ENCODE results near the gene EIPR1. TPM values are rescaled to one million over a fixed set of nuclear protein-coding genes. Genes with fewer than 3 reads are reported as not detected.

EIPR1 gene
- total RNA-seq, 4 donors from 2014 or later, result 13.8 to 19.0 (median 15.3) TPM

DNA sequence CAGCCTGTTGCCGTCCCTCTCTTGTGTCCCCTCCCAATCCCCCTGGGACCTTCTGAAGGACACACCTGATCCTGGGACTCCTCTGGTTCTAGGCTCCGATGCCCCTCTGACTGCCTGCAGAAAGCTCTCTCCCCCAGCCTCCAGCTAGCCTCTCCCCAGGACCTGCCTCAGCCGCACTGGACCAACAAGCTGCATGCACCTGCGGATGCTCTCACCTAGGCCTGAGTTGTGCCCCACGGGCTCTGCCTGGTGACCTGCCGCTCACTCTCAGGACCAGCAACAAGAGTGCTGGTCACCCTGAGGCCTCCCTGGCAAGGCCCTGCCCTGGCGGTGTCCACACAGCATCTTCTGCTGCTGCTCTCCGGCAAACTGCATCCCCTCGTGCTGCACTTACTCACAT, 63.0 kb downstream of the EIPR1 start:
- Histone ChIP-seq H3K27ac (replicated peaks in 1 of 4) (no peak overlapping the region), H3K4me1 (peaks cover 0 to 3% (median 0%) of the 10 kb centered on the region in 4 donors), H3K4me3 (no peak overlapping the region), H3K27me3 (no peaks in the 10 kb centered on the region), H3K9me3 (no peaks in the 10 kb centered on the region), H3K36me3 (peaks cover 0 to 8% (median 2%) of the 10 kb centered on the region in 4 donors)
- no peak for DNase-seq (ENCODE audit: extremely low spot score)
- intact Hi-C loops (cut with DNase I), result no loop called here
- WGBS, result 96% methylated on average over 9 of the region's 9 CpGs
- TF ChIP-seq POLR2AphosphoS5 (IDR thresholded peaks at IDR 0.05) (no peak), POLR2A (IDR thresholded peaks at IDR 0.05; ENCODE audit: low read depth) (no peak), EP300 (IDR thresholded peaks at IDR 0.05) (no peak)
- TF ChIP-seq, protein P1, sequence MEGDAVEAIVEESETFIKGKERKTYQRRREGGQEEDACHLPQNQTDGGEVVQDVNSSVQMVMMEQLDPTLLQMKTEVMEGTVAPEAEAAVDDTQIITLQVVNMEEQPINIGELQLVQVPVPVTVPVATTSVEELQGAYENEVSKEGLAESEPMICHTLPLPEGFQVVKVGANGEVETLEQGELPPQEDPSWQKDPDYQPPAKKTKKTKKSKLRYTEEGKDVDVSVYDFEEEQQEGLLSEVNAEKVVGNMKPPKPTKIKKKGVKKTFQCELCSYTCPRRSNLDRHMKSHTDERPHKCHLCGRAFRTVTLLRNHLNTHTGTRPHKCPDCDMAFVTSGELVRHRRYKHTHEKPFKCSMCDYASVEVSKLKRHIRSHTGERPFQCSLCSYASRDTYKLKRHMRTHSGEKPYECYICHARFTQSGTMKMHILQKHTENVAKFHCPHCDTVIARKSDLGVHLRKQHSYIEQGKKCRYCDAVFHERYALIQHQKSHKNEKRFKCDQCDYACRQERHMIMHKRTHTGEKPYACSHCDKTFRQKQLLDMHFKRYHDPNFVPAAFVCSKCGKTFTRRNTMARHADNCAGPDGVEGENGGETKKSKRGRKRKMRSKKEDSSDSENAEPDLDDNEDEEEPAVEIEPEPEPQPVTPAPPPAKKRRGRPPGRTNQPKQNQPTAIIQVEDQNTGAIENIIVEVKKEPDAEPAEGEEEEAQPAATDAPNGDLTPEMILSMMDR (IDR thresholded peaks at IDR 0.05), result no peak

DNA sequence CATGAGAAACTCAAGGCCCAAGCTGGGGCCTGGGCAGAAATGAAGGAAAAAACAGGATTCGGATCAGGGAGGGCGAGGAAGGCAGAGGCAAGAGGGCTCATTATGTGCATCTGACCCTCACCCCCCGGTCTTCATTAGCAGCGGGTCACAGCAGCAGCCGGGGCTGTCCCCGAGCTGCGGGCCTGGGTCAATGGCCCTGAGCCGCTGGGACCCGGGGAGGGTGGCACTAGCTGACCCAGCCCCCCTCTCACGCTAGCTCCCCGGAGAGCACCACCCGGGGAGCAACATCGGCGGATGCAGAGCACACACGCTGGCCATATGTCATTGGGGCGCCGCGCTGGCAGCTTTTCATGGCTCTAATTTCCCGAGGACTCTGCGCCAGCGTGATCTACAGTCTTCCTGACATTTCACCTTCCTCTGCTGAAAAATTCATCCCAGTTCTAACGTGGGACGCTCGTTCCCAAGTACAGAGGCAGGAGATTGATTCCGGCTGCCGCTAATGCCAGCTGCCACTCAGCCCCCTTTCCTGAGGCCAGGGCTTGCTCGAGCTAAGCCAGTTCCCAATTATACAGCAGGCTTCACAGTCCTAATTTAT, 63.7 kb downstream of the EIPR1 start:
- H3K4me1 ChIP-seq, result peaks cover 0 to 3% (median 0%) of the 10 kb centered on the region in 4 donors
- DNase-seq (ENCODE audit: extremely low spot score), result no peak
- no peaks in the 10 kb centered on the region for H3K9me3 ChIP-seq
- H3K27me3 ChIP-seq, result no peaks in the 10 kb centered on the region
- no peak overlapping the region for H3K27ac ChIP-seq (replicated peaks in 1 of 4)
- H3K36me3 ChIP-seq, result peaks cover 0 to 8% (median 2%) of the 10 kb centered on the region in 4 donors
- H3K4me3 ChIP-seq, result no peak overlapping the region
- WGBS, result 73% methylated on average over 25 of the region's 27 CpGs
- TF ChIP-seq, protein P1 (IDR thresholded peaks at IDR 0.05), result no peak
- TF ChIP-seq EP300 (IDR thresholded peaks at IDR 0.05), result no peak
- TF ChIP-seq POLR2A (IDR thresholded peaks at IDR 0.05; ENCODE audit: low read depth), result no peak
- no peak for TF ChIP-seq POLR2AphosphoS5 (IDR thresholded peaks at IDR 0.05)
- intact Hi-C loops (cut with DNase I), result no loop called here

DNA sequence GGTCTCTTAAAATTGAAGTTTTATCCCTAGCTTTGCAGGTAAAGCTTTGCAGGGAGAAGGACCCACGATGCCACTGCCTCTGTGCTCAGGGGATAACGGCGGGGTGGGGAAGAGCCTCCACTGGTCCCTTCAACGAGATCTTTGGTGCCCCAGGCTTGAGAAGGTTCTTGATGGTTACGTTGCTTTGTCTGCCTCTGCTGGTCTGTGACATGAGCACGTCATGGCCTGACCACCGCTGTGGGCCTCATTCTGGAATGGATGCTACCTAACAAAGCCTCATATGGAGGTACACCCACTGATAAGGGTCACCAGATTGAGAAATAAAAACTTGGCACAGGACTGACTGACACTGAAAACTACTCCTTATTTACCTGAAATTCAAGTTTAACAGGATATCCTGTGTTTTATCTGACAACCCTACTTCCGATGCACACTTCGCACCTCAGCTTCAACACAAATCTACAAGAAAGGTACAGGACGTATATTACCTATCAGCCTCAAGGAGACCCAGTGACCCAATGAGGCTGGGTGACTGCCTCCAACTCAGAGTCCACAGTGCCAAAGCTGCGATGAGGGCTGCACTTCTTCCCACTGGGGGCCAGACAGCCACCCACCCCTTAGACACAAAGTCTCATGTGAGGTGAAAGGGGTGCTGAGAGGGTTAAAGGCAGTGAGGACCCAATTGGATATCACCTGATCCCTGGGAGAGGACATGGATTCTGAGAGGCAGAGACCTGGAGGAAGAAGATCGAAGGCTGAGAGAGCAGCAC, 64.9 kb downstream of the EIPR1 start:
- 96% methylated on average over 12 of the region's 12 CpGs for WGBS
- DNase-seq (ENCODE audit: extremely low spot score), result no peak
- Histone ChIP-seq H3K27me3 (no peaks in the 10 kb centered on the region), H3K36me3 (peaks cover 0 to 1% (median 0%) of the 10 kb centered on the region in 4 donors), H3K27ac (replicated peaks in 1 of 4) (no peak overlapping the region), H3K9me3 (no peaks in the 10 kb centered on the region), H3K4me1 (peaks cover 0 to 3% (median 0%) of the 10 kb centered on the region in 4 donors), H3K4me3 (no peak overlapping the region)
- no peak for TF ChIP-seq EP300 (IDR thresholded peaks at IDR 0.05)
- intact Hi-C loops (cut with DNase I), result no loop called here

DNA sequence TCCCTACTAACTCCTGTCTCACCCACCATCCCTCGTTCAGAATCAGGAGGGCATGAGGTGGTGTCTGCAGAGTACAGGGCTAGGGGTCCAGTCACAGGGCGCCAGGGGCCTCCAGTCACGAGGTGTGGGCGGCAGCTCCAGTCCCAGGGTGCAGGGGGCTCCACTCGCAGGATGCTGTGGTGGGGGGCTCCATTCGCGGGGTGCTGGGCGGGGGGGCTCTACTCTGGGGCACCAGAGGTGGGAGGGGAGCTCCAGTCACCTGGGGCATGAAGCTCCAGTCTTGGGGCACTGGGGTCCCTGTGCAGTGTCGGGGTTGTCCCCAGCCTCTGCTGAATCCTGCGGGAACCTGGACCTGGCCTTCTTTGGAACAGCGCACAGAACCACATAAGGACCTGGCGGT, 66.0 kb downstream of the EIPR1 start:
- Histone ChIP-seq H3K4me1 (peaks cover 0 to 3% (median 0%) of the 10 kb centered on the region in 4 donors), H3K27ac (replicated peaks in 1 of 4) (no peak overlapping the region), H3K27me3 (no peaks in the 10 kb centered on the region), H3K9me3 (no peaks in the 10 kb centered on the region), H3K4me3 (no peak overlapping the region), H3K36me3 (no peaks in the 10 kb centered on the region)
- 97% methylated on average over 8 of the region's 12 CpGs for WGBS
- DNase-seq (ENCODE audit: extremely low spot score), result no peak
- intact Hi-C loops (cut with DNase I), result no loop called here
- TF ChIP-seq, protein P1 (IDR thresholded peaks at IDR 0.05), result no peak
- TF ChIP-seq EP300 (IDR thresholded peaks at IDR 0.05), result no peak
- no peak for TF ChIP-seq POLR2AphosphoS5 (IDR thresholded peaks at IDR 0.05)
- no peak for TF ChIP-seq POLR2A (IDR thresholded peaks at IDR 0.05; ENCODE audit: low read depth)

DNA sequence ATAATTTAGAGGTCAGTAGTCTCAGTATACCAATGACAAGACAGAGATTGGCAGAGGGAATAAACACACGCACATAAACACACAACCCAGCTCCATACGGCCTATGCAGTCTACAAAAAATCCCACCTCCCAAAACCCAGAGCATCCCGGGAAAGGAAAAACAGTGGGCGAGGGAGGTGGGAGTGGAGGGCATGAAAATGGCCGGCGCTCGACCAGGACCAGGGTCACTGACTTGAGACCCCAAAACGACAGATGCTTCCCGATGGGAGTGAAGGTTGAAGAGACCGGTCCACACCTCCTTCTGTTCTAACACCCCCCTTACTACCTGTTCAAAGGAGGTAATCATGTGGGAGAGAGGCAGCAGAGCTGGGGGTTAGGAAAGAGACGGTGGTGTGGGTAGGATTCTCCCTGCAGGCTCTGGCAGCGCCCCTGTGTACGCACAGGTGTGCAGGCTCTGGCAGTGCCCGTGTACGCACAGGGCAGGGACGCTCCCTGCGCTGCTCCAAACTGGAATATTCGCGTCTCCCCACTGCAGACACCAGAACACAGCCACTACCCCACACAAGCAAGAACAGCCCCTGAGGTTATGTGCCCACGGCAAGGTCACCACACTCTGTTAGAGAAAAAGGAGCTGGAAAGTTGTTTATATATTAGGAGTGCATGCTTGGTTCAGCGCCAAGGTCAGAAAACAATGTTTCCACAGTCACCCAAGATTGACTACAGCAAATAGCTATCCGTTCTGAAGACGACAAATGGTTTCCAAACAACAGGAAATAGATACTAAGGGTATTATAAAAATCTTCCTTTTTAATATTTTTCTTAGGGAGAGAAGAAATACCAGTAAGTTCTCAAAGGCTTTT, 67.9 kb downstream of the EIPR1 start:
- Histone ChIP-seq H3K27me3 (no peaks in the 10 kb centered on the region), H3K27ac (replicated peaks in 1 of 4) (no peak overlapping the region), H3K36me3 (no peaks in the 10 kb centered on the region), H3K4me1 (peaks cover 0 to 3% (median 0%) of the 10 kb centered on the region in 4 donors), H3K9me3 (no peaks in the 10 kb centered on the region), H3K4me3 (no peak overlapping the region)
- DNase-seq (ENCODE audit: extremely low spot score), result no peak
- WGBS, result 91% methylated on average over 23 of the region's 23 CpGs
- intact Hi-C loops (cut with DNase I), result loop anchor here (10.0 kb wide), 1 partner anchor 1455 kb away; no protein-coding TSS in a partner anchor
- TF ChIP-seq, protein P1 (IDR thresholded peaks at IDR 0.05), result no peak

Measured in esophagus muscularis mucosa (tissue), 4 donors.